SU-DHL-6 (cell line): ENCODE results near the gene BEGAIN.

Experiments used
- H2AFZ ChIP-seq: fragments of 200-600 bp; sonication (generic); 2 replicates; pipeline ENCODE4 v1.6.1; 2014; ENCODE audit warnings: low read depth, mild to moderate bottlenecking, moderate library complexity, mixed read lengths, antibody characterized with exemption, low read length; ENCODE audit not compliant: severe bottlenecking
- H3F3A ChIP-seq: fragments of 200-600 bp; shearing (Covaris generic); 2 replicates; pipeline ENCODE4 v1.6.0; 2016; ENCODE audit warnings: antibody characterized with exemption, mild to moderate bottlenecking; ENCODE audit not compliant: insufficient read depth
- H3K27ac ChIP-seq: fragments of 200-600 bp; sonication (generic); 2 replicates; pipeline ENCODE4 v1.5.1; 2016; ENCODE audit warnings: low read depth, mild to moderate bottlenecking, low read length, moderate library complexity, mixed read lengths
- H3K27me3 ChIP-seq: fragments of 200-600 bp; sonication (generic), shearing (Covaris generic); 2 replicates; pipeline ENCODE4 v1.6.0; 2014; ENCODE audit warnings: mild to moderate bottlenecking, low read length
- H3K36me3 ChIP-seq: fragments of 200-600 bp; sonication (generic); 2 replicates; pipeline ENCODE4 v1.6.1; 2014; ENCODE audit warnings: mild to moderate bottlenecking, low read length, mixed read lengths
- H3K4me2 ChIP-seq: fragments of 300-600, 200-600 bp; shearing (Covaris generic), sonication (generic); 2 replicates; pipeline ENCODE4 v1.6.0; 2014; ENCODE audit warnings: low read length, low read depth, mild to moderate bottlenecking; ENCODE audit not compliant: poor library complexity, severe bottlenecking
- H3K4me3 ChIP-seq: fragments of 200-600 bp; sonication (generic); 2 replicates; pipeline ENCODE4 v1.5.1; 2014; ENCODE audit warnings: antibody characterized with exemption, low read length, mild to moderate bottlenecking, mixed read lengths; ENCODE audit not compliant: insufficient read depth, poor library complexity, severe bottlenecking
- H3K79me2 ChIP-seq: fragments of 200-600 bp; sonication (generic); 2 replicates; pipeline ENCODE4 v1.6.1; 2014; ENCODE audit warnings: mild to moderate bottlenecking, low read length, moderate library complexity; ENCODE audit not compliant: insufficient read depth
- H3K9ac ChIP-seq: fragments of 200-600 bp; sonication (generic); 2 replicates; pipeline ENCODE4 v1.7.0; 2014; ENCODE audit warnings: mild to moderate bottlenecking, low read length
- H3K9me2 ChIP-seq: fragments of 200-600 bp; sonication (generic); replicated peaks from 2 replicates; pipeline ENCODE4 v1.6.1; 2014; ENCODE audit warnings: low read length; ENCODE audit not compliant: insufficient read depth
- H3K9me3 ChIP-seq: fragments of 200-600 bp; sonication (generic); 2 replicates; pipeline ENCODE4 v1.6.1; 2014; ENCODE audit warnings: low read length, mixed read lengths; ENCODE audit not compliant: insufficient read depth
- H4K20me1 ChIP-seq: fragments of 200-600 bp; sonication (generic); 2 replicates; pipeline ENCODE4 v1.6.1; 2014; ENCODE audit warnings: low read depth, mild to moderate bottlenecking, antibody characterized with exemption, low read length, moderate library complexity, mixed read lengths
- EZH2phosphoT487 ChIP-seq: fragments of 200-600 bp; sonication (generic), shearing (Covaris generic); conservative IDR thresholded peaks from 2 replicates; pipeline ENCODE4 v1.6.1; 2018; ENCODE audit warnings: mild to moderate bottlenecking, antibody characterized with exemption, low read length, moderate library complexity, mixed read lengths
- TF ChIP-seq, protein P1 (sequence below): fragments of 200-600 bp; sonication (generic); IDR thresholded peaks from one replicate; pipeline ENCODE4 v1.5.1; 2017; ENCODE audit warnings: antibody characterized with exemption, mild to moderate bottlenecking, low read length, moderate library complexity; ENCODE audit not compliant: insufficient read depth, poor library complexity, severe bottlenecking

Gene BEGAIN

DNA sequence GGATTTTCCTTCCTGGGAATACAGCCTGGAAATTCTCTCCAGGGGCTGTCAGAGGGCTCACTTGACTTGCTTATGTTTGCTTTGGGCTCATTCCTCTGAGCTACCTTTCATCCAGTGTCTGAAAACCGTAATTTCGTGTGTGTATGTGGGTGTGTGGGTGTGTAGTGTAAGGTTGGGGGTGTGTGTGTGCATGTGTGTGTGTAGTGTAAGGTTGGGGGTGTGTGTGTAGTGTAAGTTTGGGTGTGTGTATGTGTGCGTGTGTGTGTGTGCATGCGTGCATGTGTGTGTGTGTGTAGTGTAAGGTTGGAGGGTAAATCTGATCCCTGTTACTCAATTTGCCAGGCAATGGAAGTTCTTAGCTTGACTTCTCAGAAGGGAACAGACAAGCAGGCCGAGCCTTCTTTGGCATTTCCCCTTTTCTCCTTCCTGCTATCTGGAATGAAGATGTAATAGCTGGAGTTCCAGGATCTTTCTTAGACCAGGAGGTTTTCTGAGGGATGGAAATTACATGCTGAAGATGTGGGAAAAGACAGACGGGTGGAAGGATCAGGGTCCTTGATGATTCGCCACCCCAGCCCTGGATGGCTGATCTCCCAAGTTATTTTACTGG lies 15.5 kb upstream of the BEGAIN start:
- H3K79me2 ChIP-seq = no peaks in the 10 kb centered on the region
- 0 out of 2 replicates have a peak, but pooled peaks cover 3% of the 10 kb centered on the region for H3K9me2 ChIP-seq
- H3K9me3 ChIP-seq = no peaks in the 10 kb centered on the region
- no peak overlapping the region for H3K4me3 ChIP-seq
- no peaks in the 10 kb centered on the region for H4K20me1 ChIP-seq
- no peak overlapping the region for H3K27ac ChIP-seq
- H2AFZ ChIP-seq = no peak overlapping the region
- no peak overlapping the region for H3K9ac ChIP-seq
- no peaks in the 10 kb centered on the region for H3K36me3 ChIP-seq
- H3F3A ChIP-seq = no peaks in the 10 kb centered on the region
- H3K27me3 ChIP-seq = no peaks in the 10 kb centered on the region
- TF ChIP-seq, protein P1, sequence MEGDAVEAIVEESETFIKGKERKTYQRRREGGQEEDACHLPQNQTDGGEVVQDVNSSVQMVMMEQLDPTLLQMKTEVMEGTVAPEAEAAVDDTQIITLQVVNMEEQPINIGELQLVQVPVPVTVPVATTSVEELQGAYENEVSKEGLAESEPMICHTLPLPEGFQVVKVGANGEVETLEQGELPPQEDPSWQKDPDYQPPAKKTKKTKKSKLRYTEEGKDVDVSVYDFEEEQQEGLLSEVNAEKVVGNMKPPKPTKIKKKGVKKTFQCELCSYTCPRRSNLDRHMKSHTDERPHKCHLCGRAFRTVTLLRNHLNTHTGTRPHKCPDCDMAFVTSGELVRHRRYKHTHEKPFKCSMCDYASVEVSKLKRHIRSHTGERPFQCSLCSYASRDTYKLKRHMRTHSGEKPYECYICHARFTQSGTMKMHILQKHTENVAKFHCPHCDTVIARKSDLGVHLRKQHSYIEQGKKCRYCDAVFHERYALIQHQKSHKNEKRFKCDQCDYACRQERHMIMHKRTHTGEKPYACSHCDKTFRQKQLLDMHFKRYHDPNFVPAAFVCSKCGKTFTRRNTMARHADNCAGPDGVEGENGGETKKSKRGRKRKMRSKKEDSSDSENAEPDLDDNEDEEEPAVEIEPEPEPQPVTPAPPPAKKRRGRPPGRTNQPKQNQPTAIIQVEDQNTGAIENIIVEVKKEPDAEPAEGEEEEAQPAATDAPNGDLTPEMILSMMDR = no peak
- TF ChIP-seq EZH2phosphoT487 = no peak
- H3K4me2 ChIP-seq = no peak overlapping the region

DNA sequence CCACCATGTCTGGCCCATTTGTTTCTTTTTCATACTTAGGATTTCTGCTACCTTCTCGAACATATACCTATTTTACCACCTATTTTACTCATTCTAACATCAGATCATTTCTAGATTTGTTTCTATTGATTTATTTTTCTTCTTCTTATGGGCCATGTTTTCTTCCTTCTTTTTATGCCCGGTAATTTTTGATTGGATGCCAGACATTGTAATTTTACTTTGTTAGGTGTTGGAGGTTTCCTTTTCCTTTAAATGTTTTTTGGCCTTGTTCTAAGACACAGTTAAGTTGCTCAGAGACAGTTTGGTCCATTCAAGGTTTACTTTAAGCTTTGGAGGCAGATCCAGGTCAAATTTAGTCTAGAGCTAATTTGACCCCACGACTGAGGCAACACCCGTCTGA lies 14.7 kb upstream of the BEGAIN start:
- TF ChIP-seq, protein P1 = no peak
- no peak for TF ChIP-seq EZH2phosphoT487
- no peaks in the 10 kb centered on the region for H3F3A ChIP-seq
- H3K9me3 ChIP-seq = no peaks in the 10 kb centered on the region
- no peaks in the 10 kb centered on the region for H3K27me3 ChIP-seq
- 0 out of 2 replicates have a peak, but pooled peaks cover 3% of the 10 kb centered on the region for H3K9me2 ChIP-seq
- no peak overlapping the region for H3K9ac ChIP-seq
- no peaks in the 10 kb centered on the region for H4K20me1 ChIP-seq
- no peak overlapping the region for H3K4me2 ChIP-seq
- no peak overlapping the region for H2AFZ ChIP-seq
- no peak overlapping the region for H3K27ac ChIP-seq
- H3K4me3 ChIP-seq = no peak overlapping the region
- H3K36me3 ChIP-seq = no peaks in the 10 kb centered on the region
- H3K79me2 ChIP-seq = no peaks in the 10 kb centered on the region

DNA sequence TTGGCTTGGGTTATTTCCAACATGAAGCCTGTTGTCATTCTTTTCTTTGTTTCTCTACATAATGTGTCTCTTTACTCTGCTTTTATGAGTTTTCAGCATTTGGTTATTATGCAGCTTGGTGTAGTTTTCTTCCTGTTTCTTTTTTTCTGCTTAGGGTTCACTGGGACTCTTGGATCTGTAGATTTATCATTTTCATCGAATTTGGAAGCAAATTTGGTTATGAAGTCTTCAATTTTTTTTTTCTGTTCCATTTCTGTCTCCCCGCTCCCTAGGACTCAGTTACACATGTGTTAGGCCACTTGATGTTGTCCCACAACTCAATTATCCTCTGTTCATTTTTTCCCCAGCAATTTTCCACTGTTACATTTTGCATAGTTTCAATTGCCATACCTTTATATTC lies 13.8 kb upstream of the BEGAIN start:
- H3K9ac ChIP-seq = no peak overlapping the region
- H3K27ac ChIP-seq = no peak overlapping the region
- TF ChIP-seq, protein P1 = no peak
- no peak for TF ChIP-seq EZH2phosphoT487
- H3K9me2 ChIP-seq = 0 out of 2 replicates have a peak, but pooled peaks cover 3% of the 10 kb centered on the region
- no peak overlapping the region for H3K4me3 ChIP-seq
- no peaks in the 10 kb centered on the region for H3K79me2 ChIP-seq
- H3K9me3 ChIP-seq = no peaks in the 10 kb centered on the region
- no peaks in the 10 kb centered on the region for H3K27me3 ChIP-seq
- no peaks in the 10 kb centered on the region for H4K20me1 ChIP-seq
- H2AFZ ChIP-seq = no peak overlapping the region
- H3F3A ChIP-seq = no peaks in the 10 kb centered on the region
- no peaks in the 10 kb centered on the region for H3K36me3 ChIP-seq
- no peak overlapping the region for H3K4me2 ChIP-seq
